GM10847 (cell line): ENCODE data around the gene CD300A.

ENCODE experiments used
- POLR2A ChIP-seq: IDR thresholded peaks from 2 replicates; pipeline ENCODE4 v1.6.1; 2011; ENCODE audit not compliant: insufficient read length; ENCODE audit errors: extremely low read depth

The CD300A gene

DNA sequence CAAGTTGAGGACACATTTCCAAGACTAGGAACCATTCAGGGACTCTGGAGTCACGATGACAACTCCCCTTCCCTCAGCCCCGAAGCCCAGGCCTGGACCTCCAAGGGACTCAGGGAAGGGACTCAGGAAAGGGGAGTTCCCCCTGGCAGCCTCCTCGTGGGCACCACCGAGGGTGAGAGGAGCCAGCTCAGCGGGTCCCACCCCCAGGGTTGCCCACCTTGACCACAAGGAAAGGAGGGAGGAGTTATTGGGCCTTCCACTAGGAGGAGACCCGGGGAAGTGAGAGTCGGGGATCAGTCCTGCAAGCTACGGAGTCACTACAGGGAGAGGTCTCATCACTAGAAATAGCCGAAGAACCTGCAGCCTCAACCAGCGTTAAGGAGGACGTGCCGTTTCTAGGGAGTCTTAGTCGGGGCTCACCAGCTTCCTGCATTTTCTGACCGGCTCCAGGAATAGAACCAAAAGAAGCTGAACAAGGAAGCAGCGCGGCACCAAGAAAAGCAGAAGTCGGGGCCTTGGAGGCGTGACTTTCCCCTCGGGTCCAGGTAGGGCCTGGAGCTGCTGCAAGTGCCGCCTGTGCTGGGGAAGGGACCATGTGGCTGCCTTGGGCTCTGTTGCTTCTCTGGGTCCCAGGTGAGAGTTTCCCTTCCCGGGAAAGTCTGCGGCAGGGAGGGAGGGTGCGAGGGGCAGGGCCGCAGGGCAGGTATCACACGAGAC is at the start of gene CD300A:
TSS of gene CD300A (plus strand) at position 524 of the 717 bp plus-strand sequence. CDS start at position 594, 70 bp downstream.
- TF ChIP-seq POLR2A = no peak

DNA sequence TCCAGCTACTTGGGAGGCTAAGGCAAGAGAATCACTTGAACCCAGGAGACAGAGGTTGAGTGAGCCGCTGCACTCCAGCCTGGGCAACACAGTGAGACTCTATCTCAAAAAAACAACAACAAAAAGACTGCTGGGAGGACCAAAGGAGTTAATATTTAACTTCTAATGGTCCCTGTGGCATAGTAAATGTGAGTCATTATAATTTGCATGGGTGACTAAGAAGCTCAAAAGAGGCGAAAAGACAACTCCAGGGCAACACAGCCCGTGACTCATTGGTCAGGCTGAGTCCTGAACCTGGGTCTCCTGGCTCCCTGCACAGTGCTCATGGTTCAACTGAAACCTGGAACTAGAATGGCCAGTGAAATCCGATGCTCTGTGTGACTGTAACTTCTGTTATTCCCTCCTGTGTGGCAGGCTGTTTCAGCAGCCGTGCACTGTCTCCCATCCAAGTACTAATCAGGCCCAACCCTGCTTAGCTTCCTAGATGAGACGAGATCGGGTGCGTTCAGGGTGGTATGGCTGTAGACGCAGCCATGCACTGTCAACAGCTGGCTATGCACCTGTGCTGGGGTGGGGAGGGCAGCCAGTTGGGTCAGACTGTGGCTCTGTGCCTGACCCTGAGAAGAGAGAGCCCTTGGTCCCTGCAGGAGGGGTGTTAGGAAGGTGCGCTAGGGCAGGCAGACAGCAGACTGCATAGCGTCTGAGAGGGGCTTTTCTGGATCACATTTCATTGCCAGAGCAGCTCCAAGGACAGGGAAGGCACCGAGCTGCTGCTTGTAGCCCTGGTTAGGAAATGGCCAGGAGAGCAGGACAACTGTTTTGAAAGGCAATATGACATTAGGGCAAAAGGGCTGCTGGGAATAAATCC is 49.0 kb upstream of the CD300A start:
- no peak for TF ChIP-seq POLR2A

DNA sequence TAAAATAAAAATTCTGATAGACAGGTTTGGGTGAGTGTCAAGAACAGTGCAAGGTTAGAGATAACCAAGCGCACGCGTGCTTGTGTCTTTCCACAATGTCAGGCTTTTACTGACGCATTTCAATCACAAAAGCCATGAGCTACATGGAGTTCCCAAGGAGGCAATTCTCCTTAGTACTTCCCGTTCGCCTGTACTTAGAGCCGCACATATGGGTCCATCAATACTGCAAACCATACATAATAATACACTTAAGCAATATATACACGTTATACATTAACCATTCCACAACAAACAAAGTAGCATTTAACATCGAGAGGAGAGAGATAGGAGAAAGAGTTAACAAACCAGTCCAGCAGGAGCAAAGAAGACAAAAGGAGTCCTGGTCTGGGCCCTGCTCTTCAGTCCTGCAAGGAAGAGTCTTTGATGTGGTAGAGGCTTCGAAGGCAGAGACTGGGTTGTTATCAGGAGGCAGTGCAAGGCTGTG is 46.5 kb upstream of the CD300A start:
- no peak for TF ChIP-seq POLR2A

DNA sequence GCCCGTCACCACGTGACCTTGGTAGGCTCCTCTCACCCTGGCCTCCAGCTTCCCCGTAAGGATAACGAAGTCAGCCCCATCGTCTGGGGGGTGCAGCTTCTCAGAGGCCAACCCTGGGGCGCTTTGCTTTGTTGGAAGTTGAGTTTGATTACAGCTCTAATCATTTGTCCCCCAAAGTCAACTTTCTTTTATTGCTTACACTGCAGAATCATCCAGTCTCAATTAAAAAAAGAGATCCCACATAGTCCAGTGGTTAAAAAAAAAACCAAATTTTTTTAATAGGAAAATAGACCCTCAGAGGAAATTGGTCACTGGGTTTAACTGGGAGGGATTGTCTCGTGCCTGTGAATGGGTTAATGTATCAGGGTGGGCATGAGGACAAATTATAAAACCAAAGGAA is 42.3 kb upstream of the CD300A start:
- no peak for TF ChIP-seq POLR2A

DNA sequence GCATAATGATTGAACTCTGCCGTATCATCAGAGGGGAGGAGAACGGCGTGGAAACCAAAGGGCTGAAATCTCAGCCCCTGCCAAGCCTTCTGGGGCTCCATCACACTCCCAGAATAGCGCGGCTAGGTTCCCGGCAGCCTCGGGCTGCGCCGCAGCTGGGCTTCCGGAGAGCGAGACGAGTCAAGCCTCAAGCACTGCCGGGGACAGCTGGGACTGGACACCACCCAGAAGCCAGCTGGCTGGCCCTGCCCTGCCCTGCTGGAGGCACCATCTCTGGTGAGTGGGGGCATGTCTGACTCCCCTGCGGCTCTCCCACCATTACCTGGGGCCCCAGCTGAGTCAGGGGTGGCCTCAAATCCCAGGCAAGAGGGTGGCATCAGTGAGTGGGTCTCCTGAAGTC is 41.8 kb upstream of the CD300A start:
- no peak for TF ChIP-seq POLR2A

DNA sequence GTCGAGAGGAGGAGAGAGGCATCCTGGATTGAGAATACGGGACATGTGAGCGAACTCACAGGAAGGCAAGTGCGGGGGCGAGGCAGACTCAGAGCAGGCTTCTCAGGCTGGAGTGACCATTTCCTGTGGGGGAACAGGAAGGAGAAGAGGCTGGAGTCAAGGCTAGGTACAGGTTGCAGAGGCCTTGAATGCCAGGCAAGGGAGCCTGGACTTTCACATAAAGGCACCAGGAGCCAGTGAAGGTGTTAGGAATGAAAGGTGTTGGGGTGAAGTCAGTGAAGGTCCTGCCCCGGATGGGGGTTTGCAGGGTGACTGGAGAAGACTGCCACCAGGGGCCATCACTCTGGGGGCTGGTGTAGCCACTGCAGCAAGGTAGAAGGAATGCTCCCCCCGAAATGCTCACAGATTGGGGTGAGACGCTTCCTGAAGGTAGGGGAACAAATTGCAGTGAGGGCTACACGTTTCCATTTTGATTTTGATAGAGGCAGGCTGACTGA is 39.8 kb upstream of the CD300A start:
- TF ChIP-seq POLR2A = no peak

DNA sequence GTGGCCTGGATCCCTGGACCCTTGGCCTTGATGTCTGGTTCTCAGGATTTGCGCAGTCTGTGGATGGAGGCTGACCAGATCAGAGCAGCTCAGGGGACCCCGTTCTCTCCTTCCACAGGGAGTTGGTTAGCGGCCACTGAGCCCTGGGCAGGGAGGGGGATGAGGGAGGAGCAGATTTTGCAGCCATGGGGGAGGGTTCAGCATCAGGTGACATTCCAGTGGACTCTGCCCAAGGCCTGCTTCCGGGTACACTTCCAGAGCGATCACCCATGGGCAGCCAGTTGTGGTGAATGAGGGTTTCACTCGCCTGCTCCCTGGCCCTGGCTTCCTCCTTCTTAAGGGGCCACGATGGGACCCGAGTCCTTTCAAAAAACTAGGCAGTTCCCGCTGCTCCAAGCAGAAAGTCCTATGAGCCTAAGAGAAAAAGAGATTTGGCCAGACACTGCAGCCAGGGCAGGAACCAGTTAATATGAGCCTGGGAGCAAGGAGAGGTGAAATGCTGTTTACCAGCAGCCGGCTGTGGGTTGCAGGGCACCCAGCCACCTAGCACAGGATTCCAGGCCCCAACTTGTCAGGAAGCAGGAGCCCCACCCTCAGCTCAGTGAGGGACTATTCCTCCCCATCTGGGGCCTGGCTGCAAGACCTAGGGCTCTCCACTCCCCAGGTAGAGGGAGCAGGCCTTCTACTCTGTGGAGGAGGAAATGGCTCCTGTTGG is 39.2 kb upstream of the CD300A start:
- no peak for TF ChIP-seq POLR2A

DNA sequence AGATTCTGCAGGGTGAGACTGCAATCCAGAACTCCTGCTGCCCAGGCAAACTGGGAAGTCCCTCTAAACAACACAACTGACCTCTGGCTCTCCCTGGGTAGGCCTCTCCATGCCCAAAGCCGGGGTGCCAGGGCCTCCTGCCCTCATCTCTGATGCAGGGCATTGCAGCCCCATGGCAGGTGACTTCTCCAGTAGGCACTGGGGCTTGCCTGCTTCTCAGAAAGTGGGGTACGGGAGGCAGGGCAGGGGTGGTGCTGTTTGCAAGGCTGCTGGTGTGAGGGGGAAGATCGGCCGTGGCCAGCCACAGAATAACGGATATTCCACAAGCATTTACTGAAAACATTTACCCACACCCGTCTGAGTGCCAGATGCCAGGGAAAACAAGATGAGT is 38.7 kb upstream of the CD300A start:
- TF ChIP-seq POLR2A = no peak

DNA sequence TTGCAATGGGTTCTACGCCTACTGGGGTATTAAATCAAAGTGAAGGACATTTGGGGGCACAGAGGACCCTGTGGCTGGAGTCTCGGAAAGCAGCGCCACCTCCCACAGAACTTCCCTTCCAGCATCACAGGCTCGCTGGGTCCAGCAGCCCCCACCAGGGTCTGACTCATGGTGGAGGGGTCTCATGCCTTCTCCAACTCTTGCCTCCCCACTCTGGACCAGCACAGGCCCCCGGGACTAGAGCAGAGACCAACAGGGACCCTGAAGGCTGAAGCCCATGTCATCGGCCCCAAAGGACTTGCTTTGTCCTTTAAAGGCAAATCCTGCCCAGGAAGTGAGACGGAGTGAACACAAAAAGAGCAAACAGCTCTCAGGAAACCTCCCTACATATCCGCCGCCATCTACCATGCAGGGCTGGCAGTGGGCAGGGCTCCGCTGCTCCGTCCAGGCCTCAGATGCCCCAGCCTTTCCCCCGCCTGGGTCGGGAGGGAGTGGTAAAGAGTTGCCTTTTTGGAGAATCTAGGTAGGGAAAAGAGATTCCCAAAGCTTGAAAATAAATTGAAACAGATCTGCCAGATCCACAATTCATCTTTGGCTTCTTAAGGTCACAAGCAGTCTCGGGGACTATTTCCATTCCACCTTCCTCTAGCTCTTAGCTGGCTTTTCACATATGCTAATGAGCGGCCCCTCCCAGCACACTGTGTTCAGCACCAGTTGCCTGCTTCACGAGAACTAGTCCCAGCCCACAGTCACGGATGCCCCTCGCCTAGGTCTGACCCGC is 36.6 kb upstream of the CD300A start:
- no peak for TF ChIP-seq POLR2A

DNA sequence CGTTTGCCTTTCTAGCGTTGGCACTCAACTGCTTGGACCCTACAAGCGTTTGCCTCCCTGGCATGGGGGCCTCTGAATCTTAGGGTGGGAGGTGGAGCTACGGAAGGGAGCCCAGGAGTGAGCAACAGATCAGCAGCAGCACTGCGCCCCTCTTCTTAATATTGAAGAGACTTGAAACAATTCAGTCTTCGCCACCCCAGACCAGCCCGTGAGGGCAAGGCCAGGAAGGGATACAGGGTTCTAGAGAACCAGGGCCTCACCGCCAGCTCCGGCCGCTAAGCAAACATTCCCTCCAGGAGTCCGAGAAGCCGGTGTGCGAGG is 36.1 kb upstream of the CD300A start:
- TF ChIP-seq POLR2A = no peak

DNA sequence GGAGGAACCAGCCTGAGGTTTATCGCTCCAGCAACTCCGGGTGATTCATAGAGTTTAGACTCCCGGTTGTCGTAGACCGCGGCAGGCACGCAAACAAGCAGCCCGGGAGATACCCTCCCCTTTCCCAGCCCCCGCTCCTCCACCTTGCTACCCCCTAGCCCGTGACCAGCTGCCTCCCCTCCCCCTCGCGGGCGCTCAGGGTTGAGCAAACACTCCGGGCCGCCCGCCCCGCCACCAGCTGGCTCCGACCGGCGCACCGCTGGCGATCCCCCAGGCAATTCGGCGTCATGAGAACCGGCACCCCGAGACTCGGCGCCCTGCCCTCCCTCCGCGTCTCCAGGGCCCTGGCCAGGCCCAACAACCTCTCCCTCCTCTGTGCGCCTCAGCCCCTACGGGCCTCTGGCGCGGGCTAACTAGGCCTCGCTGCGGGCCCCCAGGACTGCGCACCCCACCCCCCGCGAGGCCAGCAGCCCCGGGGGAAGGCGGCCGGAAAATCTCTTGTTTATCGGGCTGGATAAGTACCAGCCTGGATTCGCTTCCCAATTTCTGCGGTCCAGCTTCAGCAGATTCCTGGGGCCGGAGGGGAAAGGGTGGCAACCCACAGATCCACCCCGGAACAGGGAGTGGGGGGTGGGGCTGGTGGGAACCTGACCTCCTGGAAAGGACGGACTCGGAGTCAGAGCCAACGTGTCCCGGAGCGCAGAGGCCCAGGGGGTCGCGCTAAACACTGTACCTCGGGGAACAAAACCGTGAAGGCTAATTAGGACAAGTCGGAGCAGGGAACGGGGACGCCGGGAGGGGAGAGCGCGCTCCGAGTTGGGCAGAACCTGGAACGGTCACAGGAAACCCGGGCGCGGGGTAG is 35.5 kb upstream of the CD300A start:
- TF ChIP-seq POLR2A = no peak

DNA sequence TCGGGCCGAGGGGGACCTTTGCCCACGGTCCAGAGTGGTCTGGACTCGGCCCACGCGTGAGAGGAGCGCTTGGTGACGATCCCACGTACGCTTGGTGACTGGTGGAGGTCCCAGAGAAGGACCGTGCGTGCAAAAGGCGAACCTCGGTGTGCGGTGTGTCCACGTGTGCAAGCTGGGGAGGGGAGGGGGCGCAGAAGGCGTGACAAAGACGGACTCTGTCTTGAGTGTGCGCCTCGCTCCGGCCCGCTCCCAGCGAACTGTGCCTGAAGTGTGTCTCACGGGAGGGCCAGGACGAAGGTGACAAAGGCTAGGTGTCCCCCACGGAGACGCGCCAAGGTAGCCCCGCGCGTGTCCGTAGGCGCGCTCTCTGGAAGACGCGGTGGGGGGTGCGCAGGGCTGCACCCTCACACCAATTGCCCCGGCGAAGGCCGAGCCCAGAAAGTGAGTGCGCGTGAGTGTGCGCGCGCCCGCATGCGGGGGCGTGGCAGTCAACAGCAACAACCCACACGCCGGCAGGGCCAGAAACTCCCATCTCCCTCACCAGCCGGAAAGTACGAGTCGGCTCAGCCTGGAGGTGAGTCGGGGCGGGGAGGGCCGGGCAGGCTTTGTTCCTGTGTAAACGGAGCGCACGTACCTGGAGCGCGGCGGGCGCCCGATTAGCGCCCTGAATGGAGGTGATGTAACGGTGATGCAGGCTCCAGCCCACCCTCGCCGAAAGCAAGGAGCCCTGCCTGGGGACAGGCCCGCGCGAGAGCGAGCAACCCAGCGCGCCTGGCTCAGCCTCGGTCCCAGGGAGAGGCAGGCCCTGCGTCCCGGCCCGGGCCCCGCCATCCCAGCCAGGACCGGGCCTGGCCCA is 34.6 kb upstream of the CD300A start, which contains the start of gene GPRC5C:
TSS of gene GPRC5C (plus strand) at position 521 of the 856 bp plus-strand sequence. CDS start 7,689 bp downstream, outside the sequence.
- TF ChIP-seq POLR2A = no peak

DNA sequence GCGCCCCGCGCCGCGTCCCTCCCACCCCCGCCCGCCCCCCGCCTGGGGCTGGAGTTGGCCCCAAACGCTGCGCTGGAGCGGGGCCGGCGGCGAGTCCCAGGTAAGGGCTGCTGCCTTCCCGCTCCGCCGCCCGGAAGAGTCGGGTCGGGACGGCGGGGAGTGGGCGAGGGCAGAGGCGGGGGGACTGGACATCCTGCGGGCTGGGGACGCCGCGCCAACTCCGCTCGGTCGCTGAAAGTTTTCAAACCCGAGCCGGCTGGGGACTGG is 34.1 kb upstream of the CD300A start:
- TF ChIP-seq POLR2A = no peak
